ENCODE results near the gene NAA10.

- TF ChIP-seq SIN3A (IDR thresholded peaks at IDR 0.05; ENCODE audit: low read depth) = no peak
- no peak for TF ChIP-seq EZH2 (IDR thresholded peaks at IDR 0.05)
- no peak for TF ChIP-seq POLR2A (IDR thresholded peaks at IDR 0.05; ENCODE audit: borderline replicate concordance, extremely low read depth, insufficient read depth, insufficient read length)
- TF ChIP-seq YY1 (IDR thresholded peaks at IDR 0.05; ENCODE audit: extremely low read depth, insufficient replicate concordance, low read depth, low read length) = no peak
- TF ChIP-seq EZH2phosphoT487 (IDR thresholded peaks at IDR 0.05; ENCODE audit: borderline replicate concordance) = no peak
- TF ChIP-seq, protein P1, sequence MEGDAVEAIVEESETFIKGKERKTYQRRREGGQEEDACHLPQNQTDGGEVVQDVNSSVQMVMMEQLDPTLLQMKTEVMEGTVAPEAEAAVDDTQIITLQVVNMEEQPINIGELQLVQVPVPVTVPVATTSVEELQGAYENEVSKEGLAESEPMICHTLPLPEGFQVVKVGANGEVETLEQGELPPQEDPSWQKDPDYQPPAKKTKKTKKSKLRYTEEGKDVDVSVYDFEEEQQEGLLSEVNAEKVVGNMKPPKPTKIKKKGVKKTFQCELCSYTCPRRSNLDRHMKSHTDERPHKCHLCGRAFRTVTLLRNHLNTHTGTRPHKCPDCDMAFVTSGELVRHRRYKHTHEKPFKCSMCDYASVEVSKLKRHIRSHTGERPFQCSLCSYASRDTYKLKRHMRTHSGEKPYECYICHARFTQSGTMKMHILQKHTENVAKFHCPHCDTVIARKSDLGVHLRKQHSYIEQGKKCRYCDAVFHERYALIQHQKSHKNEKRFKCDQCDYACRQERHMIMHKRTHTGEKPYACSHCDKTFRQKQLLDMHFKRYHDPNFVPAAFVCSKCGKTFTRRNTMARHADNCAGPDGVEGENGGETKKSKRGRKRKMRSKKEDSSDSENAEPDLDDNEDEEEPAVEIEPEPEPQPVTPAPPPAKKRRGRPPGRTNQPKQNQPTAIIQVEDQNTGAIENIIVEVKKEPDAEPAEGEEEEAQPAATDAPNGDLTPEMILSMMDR (IDR thresholded peaks at IDR 0.05 in 2 of 3, conservative IDR thresholded peaks at IDR 0.05 in 1 of 3; ENCODE audit: borderline replicate concordance in 1 of 3, insufficient read depth in 1 of 3, low read depth in 2 of 3, low read length in 2 of 3) = no peak
- TF ChIP-seq ATF3 (IDR thresholded peaks at IDR 0.05) = no peak
- TF ChIP-seq CBX3 (IDR thresholded peaks at IDR 0.05; ENCODE audit: low read depth) = no peak
- no peak for TF ChIP-seq CEBPB (IDR thresholded peaks at IDR 0.05; ENCODE audit: low read depth)
Measured at GRCh38 chrX:153934762-153935325, at the start of gene NAA10.
